HFFc6 (cell line): ENCODE data around the gene NUP50. TPM values are rescaled to one million over a fixed set of nuclear protein-coding genes. Genes with fewer than 3 reads are reported as not detected.

Experiments
- DNase-seq: peaks from one replicate; pipeline ENCODE4 v3.0.0-alpha.2; 2018
- H3K27ac Mint-ChIP-seq: 2 replicates; pipeline ENCODE4 v1.8.0; 2020; ENCODE audit warnings: mild to moderate bottlenecking, mixed read lengths
- H3K27me3 Mint-ChIP-seq: 2 replicates; pipeline ENCODE4 v1.8.0; 2021; ENCODE audit warnings: mild to moderate bottlenecking, moderate library complexity, mixed read lengths; ENCODE audit not compliant: insufficient read depth
- H3K36me3 Mint-ChIP-seq: 2 replicates; pipeline ENCODE4 v1.8.0; 2021; ENCODE audit warnings: low read depth, mixed read lengths
- H3K4me1 Mint-ChIP-seq: 2 replicates; pipeline ENCODE4 v1.8.0; 2020; ENCODE audit warnings: low read depth, mixed read lengths
- H3K4me3 Mint-ChIP-seq: 2 replicates; pipeline ENCODE4 v1.8.0; 2020; ENCODE audit warnings: mild to moderate bottlenecking, moderate library complexity, mixed read lengths
- H3K9me3 Mint-ChIP-seq: 2 replicates; pipeline ENCODE4 v1.8.0; 2020; ENCODE audit warnings: mild to moderate bottlenecking, mixed read lengths
- total RNA-seq, 6 experiments: library from RNA; stranded (reverse); fragmentation: NEBNext Ultra II Directional; extraction: Animal tissue kit (Norgen Biotek cat#: 25700); gene quantifications; 2 replicates in 1 of 6; 3 replicates in 5 of 6; pipeline ENCODE4 v1.2.3, GENCODE V29; 2021
- TF ChIP-seq, protein P1 (sequence below): fragments of 200-600 bp; sonication (generic); IDR thresholded peaks from 2 replicates; pipeline ENCODE4 v1.5.0; 2021; ENCODE audit warnings: antibody characterized with exemption, mild to moderate bottlenecking

NUP50 gene
- total RNA-seq, 6 experiments from 2014 or later = 44.3 to 63.0 (median 56.6) TPM

GRCh38 chr22:45181240-45181639 lies 17.5 kb downstream of the NUP50 start:
- TF ChIP-seq, protein P1, sequence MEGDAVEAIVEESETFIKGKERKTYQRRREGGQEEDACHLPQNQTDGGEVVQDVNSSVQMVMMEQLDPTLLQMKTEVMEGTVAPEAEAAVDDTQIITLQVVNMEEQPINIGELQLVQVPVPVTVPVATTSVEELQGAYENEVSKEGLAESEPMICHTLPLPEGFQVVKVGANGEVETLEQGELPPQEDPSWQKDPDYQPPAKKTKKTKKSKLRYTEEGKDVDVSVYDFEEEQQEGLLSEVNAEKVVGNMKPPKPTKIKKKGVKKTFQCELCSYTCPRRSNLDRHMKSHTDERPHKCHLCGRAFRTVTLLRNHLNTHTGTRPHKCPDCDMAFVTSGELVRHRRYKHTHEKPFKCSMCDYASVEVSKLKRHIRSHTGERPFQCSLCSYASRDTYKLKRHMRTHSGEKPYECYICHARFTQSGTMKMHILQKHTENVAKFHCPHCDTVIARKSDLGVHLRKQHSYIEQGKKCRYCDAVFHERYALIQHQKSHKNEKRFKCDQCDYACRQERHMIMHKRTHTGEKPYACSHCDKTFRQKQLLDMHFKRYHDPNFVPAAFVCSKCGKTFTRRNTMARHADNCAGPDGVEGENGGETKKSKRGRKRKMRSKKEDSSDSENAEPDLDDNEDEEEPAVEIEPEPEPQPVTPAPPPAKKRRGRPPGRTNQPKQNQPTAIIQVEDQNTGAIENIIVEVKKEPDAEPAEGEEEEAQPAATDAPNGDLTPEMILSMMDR = no peak
- Mint-ChIP-seq H3K27me3 (peaks cover 2% of the 10 kb centered on the region; the same call in 1 of the 2 replicates), H3K27ac (peak overlapping the region; percentile 52; the same call in 1 of the 2 replicates), H3K4me1 (peaks cover 10% of the 10 kb centered on the region), H3K4me3 (no peak overlapping the region), H3K36me3 (peaks cover 26% of the 10 kb centered on the region), H3K9me3 (no peaks in the 10 kb centered on the region)
- no peak for DNase-seq

- Mint-ChIP-seq H3K27ac (peak overlapping the region; percentile 52; the same call in 1 of the 2 replicates), H3K27me3 (peaks cover 2% of the 10 kb centered on the region; the same call in 1 of the 2 replicates), H3K4me1 (peaks cover 11% of the 10 kb centered on the region), H3K4me3 (no peak overlapping the region), H3K36me3 (peaks cover 26% of the 10 kb centered on the region), H3K9me3 (no peaks in the 10 kb centered on the region)
- TF ChIP-seq, protein P1 = no peak
- no peak for DNase-seq
These were observed 18.0 kb downstream of the NUP50 start for GRCh38 chr22:45181766-45182165.

DNA sequence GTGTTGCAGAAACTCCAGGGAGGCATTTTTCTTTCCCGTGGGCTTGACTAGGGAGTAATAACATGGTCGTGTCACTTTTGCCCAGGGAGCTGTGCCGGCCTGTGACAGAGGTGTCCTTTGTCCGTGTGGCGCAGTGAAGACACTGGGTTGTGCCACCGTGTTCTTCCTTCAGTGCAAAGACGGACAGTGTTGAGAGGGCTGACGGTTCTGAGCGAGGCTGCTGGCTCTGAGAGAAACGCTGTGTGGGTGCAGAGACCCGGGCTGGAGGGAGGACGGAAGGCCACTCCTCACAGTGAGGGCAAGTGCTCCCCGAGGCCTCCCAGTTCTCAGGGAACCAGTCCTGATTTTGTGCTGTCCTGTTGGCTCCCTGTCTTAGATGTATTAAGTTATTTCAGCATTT lies 20.2 kb downstream of the NUP50 start:
- TF ChIP-seq, protein P1 = no peak

GRCh38 chr22:45185718-45186514 lies 22.2 kb downstream of the NUP50 start:
- H3K27ac Mint-ChIP-seq = peak overlapping the region; percentile 1; the same call in 1 of the 2 replicates
- H3K27me3 Mint-ChIP-seq = peaks cover 2% of the 10 kb centered on the region; the same call in 1 of the 2 replicates
- no peaks in the 10 kb centered on the region for H3K9me3 Mint-ChIP-seq
- peaks cover 11% of the 10 kb centered on the region for H3K4me1 Mint-ChIP-seq
- peaks cover 20% of the 10 kb centered on the region for H3K36me3 Mint-ChIP-seq
- TF ChIP-seq, protein P1 = no peak
- H3K4me3 Mint-ChIP-seq = no peak overlapping the region
- DNase-seq = no peak

More for the DNA sequence above, 20.2 kb downstream of the NUP50 start:
- Mint-ChIP-seq H3K36me3 (peaks cover 20% of the 10 kb centered on the region), H3K9me3 (no peaks in the 10 kb centered on the region), H3K4me3 (no peak overlapping the region), H3K27ac (no peak overlapping the region), H3K27me3 (peaks cover 2% of the 10 kb centered on the region; the same call in 1 of the 2 replicates), H3K4me1 (peaks cover 11% of the 10 kb centered on the region)
- no peak for DNase-seq

DNA sequence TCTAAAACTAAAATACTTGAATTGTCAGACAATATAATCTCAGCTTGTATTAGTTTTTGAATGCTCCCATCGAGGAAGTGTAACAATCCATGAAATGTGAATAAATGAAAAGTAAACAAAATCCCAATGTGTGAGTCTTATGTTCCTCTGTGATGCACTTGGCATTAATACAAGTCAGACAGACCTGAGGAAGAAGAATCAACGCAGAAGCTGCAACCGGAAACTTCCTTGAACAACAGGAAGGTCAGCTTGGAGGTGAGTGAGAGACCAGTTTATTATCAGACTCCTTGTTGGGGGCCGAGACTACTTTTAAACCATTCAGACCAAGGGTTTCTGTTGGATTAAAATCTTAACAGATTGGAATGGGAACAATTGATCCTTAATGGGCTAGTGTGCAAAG lies 24.2 kb downstream of the NUP50 start:
- no peak for DNase-seq
- H3K27me3 Mint-ChIP-seq = peaks cover 2% of the 10 kb centered on the region; the same call in 1 of the 2 replicates
- H3K27ac Mint-ChIP-seq = no peak overlapping the region
- H3K4me1 Mint-ChIP-seq = peaks cover 7% of the 10 kb centered on the region
- no peaks in the 10 kb centered on the region for H3K9me3 Mint-ChIP-seq
- TF ChIP-seq, protein P1 = no peak
- H3K36me3 Mint-ChIP-seq = peaks cover 14% of the 10 kb centered on the region
- H3K4me3 Mint-ChIP-seq = no peak overlapping the region
